IPS-18c (cell line): ENCODE measurements around the gene EYA2.

Experiments used
- H3K4me3 ChIP-seq: 2 replicates; pipeline ENCODE4 v1.7.0; 2013; ENCODE audit warnings: low read depth, mild to moderate bottlenecking, low read length, moderate library complexity; ENCODE audit not compliant: insufficient read depth
- H3K9me3 ChIP-seq: one replicate; pipeline ENCODE4 v1.6.1; 2013; ENCODE audit warnings: mild to moderate bottlenecking, low read length, moderate library complexity; ENCODE audit not compliant: control insufficient read depth, insufficient read depth

Gene EYA2

DNA sequence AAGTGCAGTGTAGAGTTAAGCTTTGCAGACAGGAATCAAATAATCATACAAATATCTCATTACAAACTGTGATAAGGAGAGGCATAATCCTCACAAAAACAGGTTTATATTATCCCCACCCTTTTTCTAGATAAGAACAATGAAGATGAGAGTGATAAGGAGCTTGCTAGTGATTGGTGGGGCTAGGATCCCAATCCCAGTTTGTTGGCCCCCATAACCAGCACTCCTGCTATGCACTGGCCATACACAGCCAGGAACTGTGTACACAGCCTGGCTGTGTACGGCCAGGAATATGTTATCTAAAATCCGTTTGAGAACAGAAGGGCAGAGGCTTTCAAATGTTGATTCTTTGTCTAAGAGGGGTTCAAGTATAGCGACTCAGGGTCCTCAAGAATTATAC lies 180.6 kb downstream of the EYA2 start:
- Histone ChIP-seq H3K9me3 (no peaks in the 10 kb centered on the region), H3K4me3 (no peak overlapping the region)

DNA sequence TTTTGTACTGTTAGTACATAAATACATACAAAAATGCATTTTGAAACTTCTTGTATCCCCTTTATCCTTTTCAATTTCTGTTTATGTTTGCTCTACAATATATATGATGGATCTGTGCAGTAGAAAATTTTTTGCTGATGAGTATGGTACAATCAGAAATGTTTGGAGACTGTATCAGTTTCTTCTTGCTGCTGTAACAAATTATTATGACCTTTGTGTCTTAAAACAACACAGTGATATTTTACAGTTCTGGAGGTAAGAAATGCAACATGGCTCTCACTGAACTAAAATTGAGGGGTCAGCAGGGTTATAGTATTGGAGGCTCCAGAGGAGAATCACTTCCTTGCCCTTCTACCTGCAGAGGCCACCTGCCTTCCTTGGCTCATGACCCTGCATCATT lies 184.4 kb downstream of the EYA2 start:
- Histone ChIP-seq H3K9me3 (no peaks in the 10 kb centered on the region), H3K4me3 (no peak overlapping the region)

GRCh38 chr20:47080365-47080764 lies 185.7 kb downstream of the EYA2 start:
- Histone ChIP-seq H3K9me3 (no peaks in the 10 kb centered on the region), H3K4me3 (no peak overlapping the region)

- Histone ChIP-seq H3K9me3 (no peaks in the 10 kb centered on the region), H3K4me3 (no peak overlapping the region)
These were observed 191.7 kb downstream of the EYA2 start for GRCh38 chr20:47086316-47086715.

- Histone ChIP-seq H3K4me3 (no peak overlapping the region), H3K9me3 (no peaks in the 10 kb centered on the region)
These were observed 193.7 kb downstream of the EYA2 start for GRCh38 chr20:47088335-47088734.

DNA sequence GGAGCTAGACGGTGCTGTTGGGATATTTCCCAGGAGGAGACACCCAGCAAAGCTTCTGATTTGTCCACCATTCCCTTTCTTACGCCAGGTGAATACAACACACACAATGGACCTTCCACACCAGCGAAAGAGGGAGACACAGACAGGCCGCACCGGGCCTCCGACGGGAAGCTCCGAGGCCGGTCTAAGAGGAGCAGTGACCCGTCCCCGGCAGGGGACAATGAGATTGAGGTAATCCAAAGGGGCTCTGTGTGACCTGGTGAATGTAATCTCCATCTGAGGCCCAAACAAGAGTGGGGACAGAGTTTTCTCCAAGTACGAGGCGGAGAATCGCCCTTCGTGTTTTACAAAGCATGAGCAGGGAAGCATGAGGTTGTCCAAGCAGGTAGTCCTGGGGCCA lies 194.5 kb downstream of the EYA2 start:
- no peaks in the 10 kb centered on the region for H3K9me3 ChIP-seq

GRCh38 chr20:47090835-47091234 lies 196.2 kb downstream of the EYA2 start:
- H3K9me3 ChIP-seq, result no peaks in the 10 kb centered on the region

More for the DNA sequence above, 194.5 kb downstream of the EYA2 start:
- H3K4me3 ChIP-seq, result no peak overlapping the region

GRCh38 chr20:47093320-47093966 lies 198.8 kb downstream of the EYA2 start:
- Histone ChIP-seq H3K9me3 (no peaks in the 10 kb centered on the region), H3K4me3 (no peak overlapping the region)

More at GRCh38 chr20:47090835-47091234, 196.2 kb downstream of the EYA2 start:
- H3K4me3 ChIP-seq, result no peak overlapping the region

DNA sequence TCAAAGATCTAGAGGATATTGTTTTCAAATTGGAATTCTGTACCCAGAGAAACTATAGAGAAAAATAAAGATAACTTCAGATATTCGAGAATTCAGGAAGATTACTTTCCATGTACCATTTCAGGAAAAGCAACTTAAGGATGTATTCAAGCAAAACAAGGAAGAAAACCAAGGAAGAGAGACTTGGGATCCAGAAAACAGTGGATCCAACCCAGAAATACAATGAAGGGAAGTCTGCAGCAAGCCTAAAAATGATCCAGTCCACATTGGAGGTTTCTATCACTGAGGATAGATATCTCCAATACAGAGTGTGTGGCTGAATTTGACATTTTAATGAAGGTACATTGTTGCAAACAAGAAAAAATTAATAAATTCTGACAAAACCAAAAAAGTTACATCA lies 201.0 kb downstream of the EYA2 start:
- no peak overlapping the region for H3K4me3 ChIP-seq
- H3K9me3 ChIP-seq, result no peaks in the 10 kb centered on the region

GRCh38 chr20:47097691-47098622 lies 203.3 kb downstream of the EYA2 start:
- Histone ChIP-seq H3K9me3 (no peaks in the 10 kb centered on the region), H3K4me3 (no peak overlapping the region)

- no peaks in the 10 kb centered on the region for H3K9me3 ChIP-seq
- no peak overlapping the region for H3K4me3 ChIP-seq
These were observed 204.4 kb downstream of the EYA2 start for GRCh38 chr20:47099093-47099492.

DNA sequence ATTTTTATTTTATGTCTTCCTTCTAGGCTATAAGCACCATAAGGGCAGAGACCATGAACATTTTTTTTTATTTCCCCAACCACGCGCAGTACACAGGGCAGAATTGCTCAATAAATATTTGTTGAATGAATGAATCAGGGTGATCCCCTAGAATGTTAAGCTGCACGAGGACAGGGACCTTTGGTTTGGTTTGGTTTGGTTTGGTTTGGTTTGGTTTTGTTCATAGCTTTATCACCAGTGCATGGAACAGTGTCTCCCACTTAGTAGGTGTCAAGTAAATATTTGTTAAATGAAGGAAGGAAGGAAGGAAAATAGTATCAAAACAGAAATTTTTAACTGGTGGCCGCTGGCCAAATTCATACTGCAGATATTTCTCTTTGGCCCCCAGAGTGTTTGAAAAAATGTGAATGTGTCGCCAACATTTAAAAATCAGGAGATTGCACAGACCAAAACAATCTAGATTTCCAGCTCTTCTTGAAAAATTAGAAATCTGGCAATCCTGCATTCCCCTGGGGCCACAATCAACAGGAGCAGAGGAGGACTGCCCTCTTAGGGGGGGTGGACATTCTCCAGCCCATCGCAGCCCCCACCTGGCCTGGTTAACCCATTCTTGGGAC lies 205.3 kb downstream of the EYA2 start:
- Histone ChIP-seq H3K4me3 (no peak overlapping the region), H3K9me3 (no peaks in the 10 kb centered on the region)

DNA sequence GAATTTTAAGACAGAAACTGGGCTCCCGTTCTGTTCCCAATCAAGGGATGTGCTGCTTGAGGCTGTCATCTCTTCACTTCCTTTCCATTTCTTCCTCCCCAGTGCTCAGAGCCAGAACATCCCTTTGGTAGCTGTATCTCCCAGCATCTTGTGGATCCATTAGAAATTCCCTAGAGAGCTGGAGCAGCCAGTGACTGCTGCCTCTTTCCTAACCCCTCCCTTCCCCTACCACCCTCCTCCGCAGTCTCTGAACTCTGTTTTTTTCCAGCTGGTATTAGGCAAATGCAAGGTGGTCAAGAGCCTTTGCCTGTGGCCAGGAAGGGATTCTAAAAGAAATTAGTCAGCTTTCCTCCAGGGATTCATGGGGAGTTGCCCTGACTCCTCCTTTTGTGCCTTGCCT lies 208.0 kb downstream of the EYA2 start:
- Histone ChIP-seq H3K9me3 (no peaks in the 10 kb centered on the region), H3K4me3 (no peak overlapping the region)

DNA sequence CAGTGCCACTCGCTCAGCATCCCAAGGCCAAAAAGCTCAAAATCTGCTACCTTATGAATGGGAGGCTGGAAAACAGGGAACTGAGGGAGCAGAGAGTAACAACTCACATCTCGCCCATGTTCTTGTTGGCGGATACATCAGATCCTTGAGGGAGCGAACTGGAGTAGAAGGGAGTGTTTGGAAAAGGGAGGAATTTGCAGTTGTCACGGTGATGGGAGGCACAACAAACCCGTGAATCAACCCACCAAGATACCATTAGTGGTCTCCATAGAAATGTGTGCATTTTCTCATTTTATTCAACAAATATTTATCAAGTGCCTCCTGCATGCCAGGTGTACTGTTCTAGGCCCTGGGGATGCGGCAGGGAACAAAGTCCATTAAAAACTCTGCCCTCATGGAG lies 212.1 kb downstream of the EYA2 start:
- Histone ChIP-seq H3K4me3 (no peak overlapping the region), H3K9me3 (no peaks in the 10 kb centered on the region)

GRCh38 chr20:47108994-47109393 lies 214.4 kb downstream of the EYA2 start:
- no peak overlapping the region for H3K4me3 ChIP-seq
- no peaks in the 10 kb centered on the region for H3K9me3 ChIP-seq

GRCh38 chr20:47110819-47111218 lies 216.2 kb downstream of the EYA2 start:
- Histone ChIP-seq H3K9me3 (no peaks in the 10 kb centered on the region), H3K4me3 (no peak overlapping the region)

GRCh38 chr20:47111576-47111975 lies 216.9 kb downstream of the EYA2 start:
- Histone ChIP-seq H3K4me3 (no peak overlapping the region), H3K9me3 (no peaks in the 10 kb centered on the region)
